Brain microvascular endothelial cell (primary cell): Measurements from ENCODE around the gene NRIP2.

Source experiments
- DNase-seq: peaks from one replicate; pipeline ENCODE4 v3.0.0-alpha.2; 2020
- H3K27ac ChIP-seq: fragments of 250-450 bp; sonication (Bioruptor Pico); 2 replicates; pipeline ENCODE4 v1.5.1; 2020; ENCODE audit warnings: mild to moderate bottlenecking, moderate library complexity
- H3K27me3 ChIP-seq: fragments of 250-450 bp; sonication (Bioruptor Pico); replicated peaks from 2 replicates; pipeline ENCODE4 v1.5.1; 2020; ENCODE audit warnings: mild to moderate bottlenecking
- H3K36me3 ChIP-seq: fragments of 250-450 bp; sonication (Bioruptor Pico); replicated peaks from 2 replicates; pipeline ENCODE4 v1.5.1; 2020; ENCODE audit warnings: mild to moderate bottlenecking
- H3K4me3 ChIP-seq: 2 replicates; pipeline ENCODE4 v1.5.1; 2011; ENCODE audit warnings: low read depth, mild to moderate bottlenecking, control low read depth, low read length, moderate library complexity
- CTCF ChIP-seq: IDR thresholded peaks from 2 replicates; pipeline ENCODE4 v1.5.1; 2011; ENCODE audit warnings: low read depth, mild to moderate bottlenecking, moderate library complexity, low read length, control low read depth, inconsistent platforms; ENCODE audit errors: missing control alignments
- in situ Hi-C: cut with HindIII; loops from 2 replicates; pipeline ENCODE4 v1.10.0; 2017; ENCODE audit warnings: low sequenced_read_pairs, low pct_ligation_motif_present

Gene NRIP2

GRCh38 chr12:2791089-2791488, 43.7 kb downstream of the NRIP2 start:
- DNase-seq, result no peak
- H3K27me3 ChIP-seq, result no peaks in the 10 kb centered on the region
- H3K36me3 ChIP-seq, result no peaks in the 10 kb centered on the region
- TF ChIP-seq CTCF, result no peak
- H3K27ac ChIP-seq, result no peak overlapping the region
- H3K4me3 ChIP-seq, result no peak overlapping the region
- in situ Hi-C loops, result no loop called here

GRCh38 chr12:2785017-2785416, 49.8 kb downstream of the NRIP2 start:
- no peak for TF ChIP-seq CTCF
- Histone ChIP-seq H3K27ac (no peak overlapping the region), H3K4me3 (no peak overlapping the region), H3K36me3 (no peaks in the 10 kb centered on the region), H3K27me3 (peaks cover 9% of the 10 kb centered on the region)
- in situ Hi-C loops, result no loop called here
- DNase-seq, result no peak

GRCh38 chr12:2783936-2784600, 50.8 kb downstream of the NRIP2 start:
- Histone ChIP-seq H3K4me3 (no peak overlapping the region), H3K27me3 (peaks cover 9% of the 10 kb centered on the region), H3K27ac (no peak overlapping the region), H3K36me3 (no peaks in the 10 kb centered on the region)
- DNase-seq, result peak; percentile 20
- in situ Hi-C loops, result no loop called here
- TF ChIP-seq CTCF, result peak; percentile 97

GRCh38 chr12:2779281-2779680, 55.6 kb downstream of the NRIP2 start:
- in situ Hi-C loops, result no loop called here

GRCh38 chr12:2776129-2776806, 58.6 kb downstream of the NRIP2 start:
- Histone ChIP-seq H3K27me3 (no peaks in the 10 kb centered on the region), H3K36me3 (no peaks in the 10 kb centered on the region), H3K27ac (no peak overlapping the region), H3K4me3 (no peak overlapping the region)
- no peak for DNase-seq
- in situ Hi-C loops, result no loop called here
- TF ChIP-seq CTCF, result no peak

More at GRCh38 chr12:2779281-2779680, 55.6 kb downstream of the NRIP2 start:
- Histone ChIP-seq H3K27ac (no peak overlapping the region), H3K4me3 (no peak overlapping the region), H3K36me3 (no peaks in the 10 kb centered on the region), H3K27me3 (peaks cover 2% of the 10 kb centered on the region)
- TF ChIP-seq CTCF, result no peak
- DNase-seq, result no peak

- Histone ChIP-seq H3K27me3 (no peaks in the 10 kb centered on the region), H3K4me3 (no peak overlapping the region), H3K36me3 (no peaks in the 10 kb centered on the region), H3K27ac (no peak overlapping the region)
- no peak for DNase-seq
- TF ChIP-seq CTCF, result no peak
- in situ Hi-C loops, result no loop called here
Measured at GRCh38 chr12:2775431-2775830, 59.4 kb downstream of the NRIP2 start.
